KOPT-K1 (cell line): ENCODE data around the gene PTGR2.
"Not testable (repeated sequence)": the region's sequence is repeated elsewhere in the genome, so short reads cannot be mapped to it uniquely, and the experiment has no call there.

ENCODE experiments used
- H3K27ac ChIP-seq: fragments of 200-600 bp; sonication (generic); 2 replicates; pipeline ENCODE4 v1.5.1; 2016; ENCODE audit warnings: antibody characterized with exemption, mild to moderate bottlenecking, low read depth, low read length; ENCODE audit not compliant: poor library complexity, severe bottlenecking
- H3K36me3 ChIP-seq: fragments of 200-600 bp; sonication (generic); 2 replicates; pipeline ENCODE4 v1.5.1; 2017; ENCODE audit warnings: antibody characterized with exemption, mild to moderate bottlenecking, low read length, moderate library complexity; ENCODE audit not compliant: insufficient read depth
- H3K9me3 ChIP-seq: fragments of 200-600 bp; sonication (generic); 2 replicates; pipeline ENCODE4 v1.5.1; 2017; ENCODE audit warnings: antibody characterized with exemption, low read length, mild to moderate bottlenecking; ENCODE audit not compliant: insufficient read depth, poor library complexity, severe bottlenecking

PTGR2 gene

DNA sequence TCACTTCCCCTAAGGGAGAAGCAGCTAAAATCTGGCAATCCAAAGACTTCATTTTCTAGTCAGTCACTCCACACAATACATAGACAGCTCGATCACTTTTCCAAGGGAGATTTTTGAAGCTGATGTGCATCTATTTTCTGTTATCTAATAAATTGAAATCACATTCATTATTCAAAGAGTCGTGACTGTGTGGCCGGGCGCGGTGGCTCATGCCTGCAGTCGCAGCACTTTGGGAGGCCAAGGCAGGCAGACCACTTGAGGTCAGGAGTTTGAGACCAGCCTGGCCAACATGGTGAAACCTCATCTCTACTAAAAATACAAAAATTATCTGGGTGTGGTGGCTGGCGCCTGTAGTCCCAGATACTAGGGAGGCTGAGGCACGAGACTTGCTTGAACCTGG lies 27.1 kb upstream of the PTGR2 start:
- no peaks in the 10 kb centered on the region for H3K36me3 ChIP-seq
- H3K27ac ChIP-seq: no peak overlapping the region

DNA sequence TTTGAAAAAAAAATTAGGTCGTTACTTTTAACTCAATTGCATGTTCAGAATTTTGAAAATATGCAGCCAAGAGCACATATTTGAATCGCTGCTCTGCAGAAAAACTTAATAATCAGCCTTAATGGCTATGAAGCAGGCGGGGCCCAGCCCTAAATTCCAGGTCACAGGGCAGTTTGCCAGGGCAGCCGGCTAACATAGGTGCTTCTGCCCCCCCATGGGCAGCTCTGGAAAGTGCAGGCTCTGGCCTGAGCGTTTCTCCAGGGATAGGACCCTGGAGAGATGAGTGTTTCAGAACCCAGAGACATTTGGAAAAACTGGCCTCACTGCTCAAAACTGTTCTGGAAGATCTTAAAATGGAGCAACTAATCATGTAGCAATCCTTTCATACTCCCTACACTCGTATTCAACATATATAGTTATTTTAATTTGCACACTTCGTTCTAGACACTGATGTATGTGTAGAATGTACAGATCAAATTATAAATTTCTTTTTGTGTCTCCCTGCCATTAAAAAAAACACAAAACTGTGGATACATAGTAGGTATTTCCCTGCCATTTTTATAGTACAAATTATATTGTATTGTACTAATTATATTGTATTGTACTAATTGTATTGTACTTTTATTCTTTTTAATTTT lies 26.0 kb upstream of the PTGR2 start:
- no peaks in the 10 kb centered on the region for H3K9me3 ChIP-seq
- H3K36me3 ChIP-seq: no peaks in the 10 kb centered on the region
- H3K27ac ChIP-seq: no peak overlapping the region

More for the DNA sequence above, 27.1 kb upstream of the PTGR2 start:
- H3K9me3 ChIP-seq: no peaks in the 10 kb centered on the region

DNA sequence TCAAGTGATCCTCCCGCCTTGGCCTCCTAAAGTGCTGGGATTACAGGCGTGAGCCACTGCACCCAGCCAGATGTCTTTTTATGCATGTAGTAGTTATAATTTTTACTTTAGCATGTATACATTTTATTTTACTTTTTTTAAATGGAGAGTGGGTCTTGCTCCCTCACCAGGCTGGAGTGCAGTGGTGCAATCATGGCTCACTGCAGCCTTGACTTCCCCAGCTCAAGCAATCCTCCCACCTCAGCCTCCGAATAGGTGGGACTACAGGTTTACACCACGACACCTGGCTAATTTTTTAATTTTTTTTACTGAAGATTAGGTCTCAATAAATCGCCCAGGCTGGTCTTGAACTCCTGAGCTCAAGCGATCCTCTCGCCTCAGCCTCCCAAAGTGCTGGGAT lies 24.4 kb upstream of the PTGR2 start:
- not testable (repeated sequence) for H3K27ac ChIP-seq, H3K9me3 ChIP-seq, H3K36me3 ChIP-seq

DNA sequence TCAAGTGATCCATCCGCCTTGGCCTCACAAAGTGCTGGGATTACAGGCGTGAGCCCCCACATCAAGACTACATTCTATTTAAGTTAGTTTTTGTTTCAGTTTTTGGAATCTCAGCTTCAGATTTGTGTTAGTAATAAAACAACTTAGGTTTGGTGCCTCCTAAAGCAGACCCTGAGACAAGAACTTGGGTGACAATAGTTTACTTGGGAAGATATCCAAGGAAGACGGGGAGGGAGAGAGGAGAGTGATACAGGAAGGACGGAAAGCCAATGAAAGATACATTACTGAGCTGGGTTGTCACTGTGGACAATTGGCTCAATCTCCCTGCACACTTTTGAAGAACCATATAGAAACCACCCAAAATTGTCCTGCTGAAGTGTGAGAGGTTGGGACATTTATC lies 22.6 kb upstream of the PTGR2 start:
- Histone ChIP-seq H3K36me3 (no peaks in the 10 kb centered on the region), H3K9me3 (no peaks in the 10 kb centered on the region), H3K27ac (no peak overlapping the region)

DNA sequence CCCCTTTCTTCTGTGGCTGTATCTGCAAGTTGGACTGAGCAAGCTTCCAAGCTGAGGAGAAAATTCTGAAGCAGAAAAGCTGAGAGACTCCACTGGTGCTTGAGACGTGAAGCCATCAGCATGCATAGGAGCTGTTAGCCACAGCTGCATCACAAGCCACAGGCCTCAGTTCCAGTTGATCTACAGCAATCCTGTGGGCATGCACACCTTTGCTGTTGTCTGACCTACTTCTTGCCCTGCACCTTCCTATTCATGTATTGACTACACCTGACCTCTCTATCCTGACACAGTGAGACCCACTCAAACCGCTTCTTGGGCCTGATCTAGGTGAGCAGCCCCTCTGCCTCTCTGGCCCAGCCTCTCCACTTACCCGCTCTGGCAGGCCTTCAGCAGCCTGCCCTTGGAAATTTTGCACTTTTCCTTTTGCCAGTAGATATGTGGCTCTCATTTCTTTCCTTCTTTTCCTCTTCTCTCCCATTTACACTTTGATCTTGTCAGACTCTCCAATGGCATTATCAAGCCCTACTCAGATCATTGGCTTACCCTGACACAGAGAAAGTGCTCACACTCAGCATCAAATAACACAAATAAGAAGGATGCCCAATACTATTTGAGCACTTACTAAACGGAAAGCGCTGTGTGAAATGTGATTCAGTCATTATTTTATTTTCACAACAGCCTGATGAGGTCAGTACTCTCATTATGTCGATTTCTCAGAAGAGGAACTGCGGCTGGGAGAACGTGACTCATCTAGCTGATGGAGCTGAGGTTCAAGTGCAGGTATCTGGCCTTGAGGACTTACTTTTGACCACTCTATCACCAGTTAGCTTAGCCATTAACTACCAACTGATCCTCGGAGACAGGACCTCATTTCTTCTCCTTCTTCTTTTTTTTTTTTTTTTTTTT lies 21.9 kb upstream of the PTGR2 start:
- Histone ChIP-seq H3K27ac (no peak overlapping the region), H3K36me3 (no peaks in the 10 kb centered on the region), H3K9me3 (no peaks in the 10 kb centered on the region)

DNA sequence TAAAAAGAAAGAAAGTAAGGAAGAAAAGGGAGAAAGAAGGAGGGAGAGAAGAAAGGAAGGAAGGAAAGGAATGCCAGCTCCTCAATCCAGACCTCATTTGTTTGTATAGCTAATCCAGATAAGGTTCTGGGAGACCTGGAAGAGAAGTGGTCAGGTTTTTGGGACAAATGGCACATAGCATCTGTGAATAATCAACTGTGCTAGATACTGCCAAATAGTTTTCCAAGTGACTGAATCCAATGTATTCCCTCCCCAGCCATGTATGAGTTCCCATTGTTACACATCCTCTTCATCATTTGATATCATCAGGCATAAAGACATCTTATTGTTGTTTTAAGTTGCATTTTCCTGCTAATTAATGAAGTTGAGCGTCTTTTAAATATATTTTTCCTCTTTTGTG lies 18.6 kb upstream of the PTGR2 start:
- Histone ChIP-seq H3K27ac (no peak overlapping the region), H3K36me3 (no peaks in the 10 kb centered on the region), H3K9me3 (no peaks in the 10 kb centered on the region)

DNA sequence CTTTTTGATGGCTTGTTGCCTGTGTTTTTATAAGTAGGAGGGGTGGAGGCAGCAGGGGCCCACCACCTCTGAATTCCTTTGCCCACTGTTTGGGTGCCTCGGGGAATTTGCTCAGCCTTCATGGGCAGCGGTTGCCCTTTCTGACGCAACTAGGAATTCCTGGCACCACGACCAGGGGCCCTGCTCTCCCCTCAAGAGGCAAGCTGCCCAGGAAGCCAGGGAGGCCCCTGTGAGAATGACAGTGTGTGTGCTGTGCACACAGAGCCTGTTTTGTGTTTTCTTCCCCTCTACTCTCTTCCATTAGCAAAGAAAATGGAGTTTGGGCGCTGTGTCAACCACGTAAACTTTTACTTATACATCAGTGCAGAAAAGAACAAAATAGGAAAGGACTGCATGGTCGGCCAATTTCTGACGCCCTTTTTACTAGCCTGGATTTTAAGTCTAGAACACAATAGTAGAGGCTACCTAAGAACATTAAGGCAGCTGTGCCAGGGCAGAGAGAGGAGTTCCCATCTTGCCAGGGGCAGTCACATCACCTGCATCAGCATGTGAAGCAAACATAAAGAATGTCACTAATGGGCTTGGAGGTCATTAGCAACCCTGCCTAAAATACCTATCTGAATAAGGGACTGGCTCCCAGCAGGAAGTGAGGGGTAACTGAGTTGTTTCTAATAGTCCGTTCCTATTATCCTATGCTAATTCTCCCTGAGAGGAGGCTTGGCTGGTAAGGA lies 17.9 kb upstream of the PTGR2 start:
- Histone ChIP-seq H3K27ac (no peak overlapping the region), H3K9me3 (no peaks in the 10 kb centered on the region), H3K36me3 (no peaks in the 10 kb centered on the region)

DNA sequence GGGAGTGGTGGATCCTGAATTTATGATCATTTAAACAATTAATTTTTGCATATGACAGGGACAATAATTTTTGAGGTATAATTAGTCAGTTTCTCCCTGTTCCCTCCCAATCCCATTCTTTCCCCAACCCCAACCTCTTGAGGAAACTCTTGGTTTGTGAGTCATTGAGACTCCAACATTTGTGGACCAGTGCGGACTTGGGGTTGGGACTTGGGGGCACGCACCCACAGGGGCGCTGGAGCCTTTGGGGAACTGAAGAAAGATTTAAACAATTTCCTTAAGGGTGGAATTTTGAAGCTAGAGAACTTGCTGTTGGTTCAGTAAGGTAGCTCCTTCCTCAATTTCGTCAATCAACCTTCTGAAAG lies 17.4 kb upstream of the PTGR2 start:
- Histone ChIP-seq H3K27ac (no peak overlapping the region), H3K9me3 (no peaks in the 10 kb centered on the region), H3K36me3 (no peaks in the 10 kb centered on the region)

DNA sequence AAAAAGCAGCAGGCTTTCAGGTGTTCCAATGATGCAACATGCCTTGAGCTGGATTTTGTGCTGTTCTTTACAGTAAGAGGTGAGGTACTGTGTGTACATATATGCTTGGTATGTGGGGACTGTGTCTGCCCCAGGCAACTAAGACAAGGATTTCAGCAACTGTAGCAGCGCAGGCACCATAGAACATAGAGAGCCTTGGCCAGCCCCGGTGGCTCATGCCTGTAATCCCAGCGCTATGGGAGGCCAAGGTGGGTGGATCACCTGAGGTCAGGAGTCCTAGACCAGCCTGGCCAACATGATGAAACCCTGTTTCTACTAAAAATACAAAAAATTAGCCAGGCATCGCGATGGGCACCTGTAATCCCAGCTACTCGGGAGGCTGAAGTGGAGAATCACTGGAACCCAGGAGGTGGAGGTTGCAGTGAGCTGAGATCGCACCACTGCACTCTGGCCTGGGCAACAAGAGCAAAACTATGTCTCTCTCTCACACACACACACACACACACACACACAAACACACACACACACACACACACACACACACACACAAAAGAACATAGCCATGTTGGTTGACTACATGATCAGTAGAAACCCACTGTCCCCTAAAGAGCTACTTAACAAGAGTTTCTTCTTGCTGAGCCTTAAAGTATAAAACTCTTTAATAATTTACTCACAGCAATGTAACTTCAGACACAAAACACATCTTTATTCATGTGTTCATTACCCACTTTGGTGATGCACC lies 13.2 kb upstream of the PTGR2 start:
- H3K36me3 ChIP-seq, H3K9me3 ChIP-seq, H3K27ac ChIP-seq: not testable (repeated sequence)

DNA sequence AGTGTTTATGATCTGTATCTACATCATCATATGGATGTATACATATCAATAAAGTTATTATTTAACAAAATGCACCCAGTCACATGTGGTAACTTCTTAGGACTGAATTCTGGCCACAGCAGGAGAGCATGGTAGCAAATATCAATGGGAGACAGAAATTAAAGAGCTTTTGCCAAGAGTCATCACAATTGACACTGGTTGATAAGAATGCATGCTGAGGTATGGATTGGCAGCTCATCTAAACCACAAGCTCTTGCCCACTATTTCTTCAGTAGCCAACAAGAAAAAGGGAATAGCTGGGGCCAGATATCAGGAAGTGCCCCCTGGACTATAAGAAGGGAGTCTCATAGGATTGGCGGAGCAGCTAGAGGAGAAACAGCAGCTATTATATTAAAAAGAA lies 9.4 kb upstream of the PTGR2 start:
- H3K36me3 ChIP-seq: no peaks in the 10 kb centered on the region
- no peaks in the 10 kb centered on the region for H3K9me3 ChIP-seq
- H3K27ac ChIP-seq: no peak overlapping the region

DNA sequence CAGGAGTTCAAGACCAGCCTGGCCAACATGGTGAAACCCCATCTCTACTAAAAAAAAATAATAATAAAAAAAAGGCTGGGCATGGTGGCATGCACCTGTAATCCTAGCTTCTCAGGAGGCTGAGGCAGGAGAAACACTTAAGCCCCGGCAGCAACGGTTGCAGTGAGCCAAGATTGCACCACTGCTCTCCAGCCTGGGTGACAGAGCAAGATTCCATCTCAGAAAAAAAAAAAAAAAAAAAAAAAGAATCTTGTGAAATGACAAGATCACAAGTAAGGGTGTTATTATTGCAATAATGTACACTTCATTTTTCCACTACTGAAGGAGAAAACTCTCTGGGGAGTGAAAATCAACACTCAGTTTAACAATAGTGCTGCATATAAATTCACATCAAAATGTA lies 8.8 kb upstream of the PTGR2 start:
- no peak overlapping the region for H3K27ac ChIP-seq
- H3K9me3 ChIP-seq: no peaks in the 10 kb centered on the region
- no peaks in the 10 kb centered on the region for H3K36me3 ChIP-seq

DNA sequence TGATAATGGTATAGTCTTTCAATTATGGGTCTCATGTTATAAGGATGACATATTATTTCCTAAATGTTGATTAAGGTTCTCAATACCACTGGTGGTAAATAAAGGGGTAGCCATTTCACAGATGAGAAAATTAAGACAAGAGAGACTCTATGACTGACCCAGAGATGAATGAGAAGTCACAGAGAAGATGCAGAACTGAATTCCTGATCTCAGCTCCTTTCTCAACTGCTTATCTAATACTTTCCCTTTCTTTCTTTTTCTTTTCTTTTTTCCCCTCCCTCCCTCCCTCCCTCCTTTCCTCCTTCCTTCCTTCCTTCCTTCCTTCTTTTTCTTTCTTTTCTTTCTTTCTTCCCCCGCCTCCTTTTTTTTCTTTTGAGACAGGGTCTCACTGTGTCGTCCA lies 8.3 kb upstream of the PTGR2 start:
- Histone ChIP-seq H3K9me3 (no peaks in the 10 kb centered on the region), H3K27ac (no peak overlapping the region), H3K36me3 (no peaks in the 10 kb centered on the region)

DNA sequence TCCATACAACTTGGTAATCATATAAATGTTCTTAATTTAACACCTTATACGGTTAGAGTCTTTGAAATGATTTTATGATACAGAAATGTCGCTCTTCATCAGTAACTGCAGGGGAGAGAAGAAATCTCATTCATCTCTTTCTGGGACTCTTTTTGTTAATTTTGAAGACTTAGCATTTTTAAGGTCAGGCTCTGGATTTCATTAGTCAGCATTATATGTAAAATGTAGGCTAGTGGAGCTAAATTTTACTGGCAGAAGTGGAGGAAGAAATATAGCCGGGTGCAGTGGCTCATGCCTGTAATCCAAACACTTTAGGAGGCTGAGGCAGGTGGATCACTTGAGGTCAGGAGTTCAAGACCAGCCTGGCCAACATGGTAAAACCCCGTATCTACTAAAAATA lies 4.7 kb upstream of the PTGR2 start:
- no peaks in the 10 kb centered on the region for H3K36me3 ChIP-seq
- no peaks in the 10 kb centered on the region for H3K9me3 ChIP-seq
- no peak overlapping the region for H3K27ac ChIP-seq

DNA sequence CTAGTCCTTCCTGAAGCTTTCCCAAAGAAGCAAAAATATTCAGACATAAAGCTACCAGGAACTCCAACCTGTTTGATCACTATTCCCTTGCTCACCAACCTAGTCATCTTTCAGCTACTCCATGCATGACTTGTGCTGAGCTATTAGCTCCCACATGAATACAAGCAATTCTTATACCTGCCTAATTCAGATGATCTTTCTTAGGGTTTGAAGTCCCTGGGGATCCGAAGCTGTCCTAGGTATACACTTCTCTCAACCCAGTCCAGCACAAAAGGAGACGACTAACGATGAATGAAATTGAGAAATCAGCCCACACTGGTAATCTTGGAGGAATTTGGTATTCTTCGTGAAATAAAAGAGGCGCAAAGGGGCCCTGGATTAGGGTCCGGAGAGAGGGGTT lies 631 bp upstream of the PTGR2 start:
- no peaks in the 10 kb centered on the region for H3K9me3 ChIP-seq
- H3K36me3 ChIP-seq: no peaks in the 10 kb centered on the region
- H3K27ac ChIP-seq: no peak overlapping the region

DNA sequence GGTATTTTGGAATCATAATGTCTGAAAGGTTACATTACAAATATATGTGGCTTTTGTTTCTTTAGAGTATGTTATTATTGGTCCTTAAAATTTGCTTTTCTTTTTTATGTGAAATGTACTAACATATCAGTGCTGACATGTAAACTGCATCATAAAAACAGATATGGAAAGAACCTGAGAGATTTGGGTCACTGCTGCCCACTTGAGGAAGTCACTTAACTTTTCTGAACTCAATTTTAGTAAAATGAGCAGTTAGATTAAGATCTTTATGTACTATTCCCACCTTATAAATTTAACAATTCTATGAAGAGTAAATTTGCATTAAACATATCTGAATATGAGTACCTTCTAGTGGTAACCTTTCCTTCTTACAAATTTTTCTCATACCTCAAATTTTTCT lies 7.5 kb downstream of the PTGR2 start:
- Histone ChIP-seq H3K36me3 (peaks cover 30% of the 10 kb centered on the region), H3K27ac (no peak overlapping the region), H3K9me3 (no peaks in the 10 kb centered on the region)
